A549 (cell line): ENCODE measurements around the gene FXYD7. TPM values are rescaled to one million over a fixed set of nuclear protein-coding genes. Genes with fewer than 3 reads are reported as not detected.
A peak's percentile ranks its signal among the peaks of the same experiment; 100 is the strongest.

Source experiments
- ATAC-seq, 2 experiments: fragments of 200-7000 bp in 1 of 2; fragments of >200 bp in 1 of 2; cut with Nextera tagmentation in 1 of 2; cut with Tn5 transposase in 1 of 2; 3 replicates each; pipeline versions ENCODE4 v1.8.0 to v1.9.1; 2018 to 2020; ENCODE audit warnings: mild to moderate bottlenecking in 1 of 2, moderate library complexity in 1 of 2
- CTCF ChIA-PET: fragments of 300-600 bp; sonication (Branson Sonifier 250); formaldehyde crosslinking; extraction: SDS; loops from one replicate; lab custom pipeline; 2021; ENCODE audit warnings: antibody characterized with exemption, inconsistent platforms; lab: Yijun Ruan, JAX
- POLR2A ChIA-PET: fragments of 350-600 bp; formaldehyde crosslinking; extraction: SDS; loops from one replicate; lab custom pipeline; 2021; ENCODE audit warnings: antibody characterized with exemption, inconsistent platforms; lab: Yijun Ruan, JAX
- DNase-seq, 2 experiments: peaks; one replicate each; pipeline versions ENCODE4 v3.0.0 to v3.0.0-alpha.2; 2011 to 2016; ENCODE audit warnings: low read depth in 1 of 2, low spot score in 1 of 2
- FAIRE-seq: peaks from 2 replicates; lab custom pipeline; 2011; peaks lifted over from hg19 to GRCh38; lab: Jason Lieb, UNC
- H3K27ac ChIP-seq, 2 experiments: fragments of >200 bp; sonication (Bioruptor Twin); formaldehyde crosslinking; 3 replicates each; pipeline ENCODE4 v1.5.1; 2016 to 2017
- H3K4me1 ChIP-seq: fragments of >200 bp; sonication (Bioruptor Twin); formaldehyde crosslinking; 3 replicates; pipeline ENCODE4 v1.6.1; 2016
- H3K4me2 ChIP-seq: fragments of >200 bp; sonication (Bioruptor Twin); formaldehyde crosslinking; 3 replicates; pipeline ENCODE4 v1.6.1; 2016
- H3K4me3 ChIP-seq: fragments of >200 bp; sonication (Bioruptor Twin); formaldehyde crosslinking; 3 replicates; pipeline ENCODE4 v1.5.1; 2016
- H3K9me3 ChIP-seq: fragments of >200 bp; sonication (Bioruptor Twin); formaldehyde crosslinking; 3 replicates; pipeline ENCODE4 v1.6.1; 2016
- CBX2 ChIP-seq: fragments of 200-600 bp; sonication (generic); IDR thresholded peaks from 2 replicates; pipeline ENCODE4 v1.6.1; 2016; ENCODE audit warnings: low read depth, mild to moderate bottlenecking, borderline replicate concordance
- CHD2 ChIP-seq: fragments of 150-350 bp; IDR thresholded peaks from 2 replicates; pipeline ENCODE4 v1.6.1; 2014; ENCODE audit warnings: low read length; ENCODE audit not compliant: partially characterized antibody
- EHMT2 ChIP-seq: fragments of 200-600 bp; sonication (generic); IDR thresholded peaks from 2 replicates; pipeline ENCODE4 v1.6.1; 2016; ENCODE audit warnings: antibody characterized with exemption, low read depth, mild to moderate bottlenecking, moderate library complexity
- EP300 ChIP-seq, 2 experiments: fragments of >200 bp; sonication (Bioruptor Twin); formaldehyde crosslinking; IDR thresholded peaks; 2 replicates in 1 of 2; 3 replicates in 1 of 2; pipeline ENCODE4 v1.6.1; 2016 to 2017
- ESRRA ChIP-seq: fragments of 150-350 bp; IDR thresholded peaks from 2 replicates; pipeline ENCODE4 v1.6.1; 2014; ENCODE audit warnings: mild to moderate bottlenecking, low read length, borderline replicate concordance
- GATA3 ChIP-seq: IDR thresholded peaks from 2 replicates; pipeline ENCODE4 v1.6.1; 2012; ENCODE audit warnings: borderline replicate concordance
- HDAC2 ChIP-seq: fragments of 200-600 bp; sonication (generic); IDR thresholded peaks from 2 replicates; pipeline ENCODE4 v1.6.1; 2016
- HEYL ChIP-seq: fragments of 250-450 bp; sonication (Bioruptor Pico); IDR thresholded peaks from 2 replicates; pipeline ENCODE4 v1.8.0; 2021; ENCODE audit warnings: mild to moderate bottlenecking, moderate library complexity
- HOXB13 ChIP-seq: fragments of 250-450 bp; sonication (Bioruptor Pico); IDR thresholded peaks from 2 replicates; pipeline ENCODE4 v1.5.0; 2020; ENCODE audit warnings: low read depth, mild to moderate bottlenecking, moderate library complexity
- HOXB5 ChIP-seq: fragments of 250-450 bp; sonication (Bioruptor Pico); IDR thresholded peaks from 2 replicates; pipeline ENCODE4 v1.5.0; 2020; ENCODE audit warnings: mild to moderate bottlenecking, moderate library complexity
- JUNB ChIP-seq: fragments of >200 bp; sonication (Bioruptor Twin); formaldehyde crosslinking; IDR thresholded peaks from 2 replicates; pipeline ENCODE4 v1.6.1; 2016
- NR3C1 ChIP-seq: fragments of >200 bp; sonication (Bioruptor Twin); formaldehyde crosslinking; IDR thresholded peaks from 3 replicates; pipeline ENCODE4 v1.6.1; 2017
- PHF8 ChIP-seq: fragments of 200-600 bp; sonication (generic); IDR thresholded peaks from 2 replicates; pipeline ENCODE4 v1.6.1; 2016; ENCODE audit warnings: low read depth, mild to moderate bottlenecking, antibody characterized with exemption, moderate library complexity, borderline replicate concordance
- POLR2A ChIP-seq: IDR thresholded peaks from 2 replicates; pipeline ENCODE4 v1.6.1; 2012; ENCODE audit warnings: mild to moderate bottlenecking, low read length
- RFX5 ChIP-seq: fragments of 450-650 bp; IDR thresholded peaks from 2 replicates; pipeline ENCODE4 v1.7.1; 2014; ENCODE audit warnings: antibody characterized with exemption, mild to moderate bottlenecking, moderate library complexity
- SMC3 ChIP-seq: fragments of >200 bp; sonication (Bioruptor Twin); formaldehyde crosslinking; IDR thresholded peaks from 3 replicates; pipeline ENCODE4 v1.6.1; 2018; ENCODE audit warnings: inconsistent platforms
- TP53 ChIP-seq: fragments of 250-450 bp; sonication (Bioruptor Pico); IDR thresholded peaks from 2 replicates; pipeline ENCODE4 v1.5.0; 2021; ENCODE audit warnings: mild to moderate bottlenecking, moderate library complexity
- WGBS: methylation state at CpG from one replicate; pipeline ENCODE4 v1.1.6; 2017; ENCODE audit errors: missing lambda C conversion rate; 5-methylcytosine and 5-hydroxymethylcytosine counted together
- polyA plus RNA-seq, 4 experiments: library from polyadenylated mRNA; depleted of rRNA in 3 of 4; stranded (reverse); fragments of >200 nt; fragmentation: RNase III in 1 of 4; extraction: RNeasy Plus Mini Kit Qiagen cat#74134 plus additional on column Dnase treatment in 1 of 4; gene quantifications; 2 replicates in 3 of 4; 3 replicates in 1 of 4; pipeline ENCODE4 v1.2.3, GENCODE V29; 2011 to 2017
- TF ChIP-seq, protein P1 (sequence below): IDR thresholded peaks from 2 replicates; pipeline ENCODE4 v1.6.1; 2012
- TF ChIP-seq, protein P2 (sequence below): fragments of 200-600 bp; sonication (generic); IDR thresholded peaks from 2 replicates; pipeline ENCODE4 v1.6.1; 2016; ENCODE audit warnings: antibody characterized with exemption, mild to moderate bottlenecking, moderate library complexity
- TF ChIP-seq, protein P3 (sequence below): fragments of >200 bp; sonication (Bioruptor Twin); formaldehyde crosslinking; IDR thresholded peaks from 3 replicates; pipeline ENCODE4 v1.6.1; 2016
- TF ChIP-seq, protein P4 (sequence below): fragments of >200 bp; sonication (Bioruptor Twin); formaldehyde crosslinking; IDR thresholded peaks from 3 replicates; pipeline ENCODE4 v1.5.1; 2016

Gene FXYD7
- polyA plus RNA-seq, 2 of the 4 experiments (the other 2 are of a cell fraction): not detected

DNA sequence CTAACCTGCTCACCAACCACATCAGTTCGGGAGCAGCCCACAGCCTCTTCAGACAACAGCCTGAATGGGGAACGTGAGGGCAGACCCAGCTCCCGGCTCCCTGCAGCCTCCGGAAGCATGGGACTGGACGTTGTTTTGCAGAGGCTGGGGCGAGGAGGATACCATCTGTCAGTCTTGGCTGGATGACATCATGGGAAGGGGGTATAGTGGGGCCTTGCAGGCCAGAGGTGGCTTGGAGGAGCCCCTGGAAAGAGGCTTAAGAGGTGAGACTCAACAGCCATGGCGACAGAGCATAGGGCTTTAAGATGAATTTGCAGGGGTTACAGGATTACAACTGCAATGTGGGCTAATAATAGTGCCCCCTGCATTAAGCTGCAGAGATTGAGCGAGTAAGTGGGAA is 25.9 kb upstream of the FXYD7 start:
- FAIRE-seq (peak; percentile 36), ATAC-seq (peak in 1 of 2 experiments; percentile 8; a peak in 1 of 6 replicates), DNase-seq (no peak)
- WGBS: 53% methylated on average over 8 of the region's 8 CpGs
- CTCF ChIA-PET: interaction anchor here (0.9 to 6.9 kb wide), 16 partner anchors 8 to 168 kb away, joined by 3 to 148 read pairs (median 12); partner anchors contain the start of genes FXYD1, FXYD7 and LGI4
- Histone ChIP-seq H3K4me1 (peaks cover 19% of the 10 kb centered on the region; the same call in 2 of the 3 replicates), H3K9me3 (no peaks in the 10 kb centered on the region), H3K27ac (no peak overlapping the region), H3K4me3 (no peak overlapping the region)
- TF ChIP-seq PHF8 (no peak), HDAC2 (no peak), POLR2A (no peak), RFX5 (no peak), CBX2 (no peak), NR3C1 (no peak), HOXB13 (CRISPR knock-in tag) (no peak), SMC3 (no peak)
- TF ChIP-seq, protein P1, sequence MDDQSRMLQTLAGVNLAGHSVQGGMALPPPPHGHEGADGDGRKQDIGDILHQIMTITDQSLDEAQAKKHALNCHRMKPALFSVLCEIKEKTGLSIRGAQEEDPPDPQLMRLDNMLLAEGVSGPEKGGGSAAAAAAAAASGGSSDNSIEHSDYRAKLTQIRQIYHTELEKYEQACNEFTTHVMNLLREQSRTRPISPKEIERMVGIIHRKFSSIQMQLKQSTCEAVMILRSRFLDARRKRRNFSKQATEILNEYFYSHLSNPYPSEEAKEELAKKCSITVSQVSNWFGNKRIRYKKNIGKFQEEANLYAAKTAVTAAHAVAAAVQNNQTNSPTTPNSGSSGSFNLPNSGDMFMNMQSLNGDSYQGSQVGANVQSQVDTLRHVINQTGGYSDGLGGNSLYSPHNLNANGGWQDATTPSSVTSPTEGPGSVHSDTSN: no peak
- TF ChIP-seq, protein P2, sequence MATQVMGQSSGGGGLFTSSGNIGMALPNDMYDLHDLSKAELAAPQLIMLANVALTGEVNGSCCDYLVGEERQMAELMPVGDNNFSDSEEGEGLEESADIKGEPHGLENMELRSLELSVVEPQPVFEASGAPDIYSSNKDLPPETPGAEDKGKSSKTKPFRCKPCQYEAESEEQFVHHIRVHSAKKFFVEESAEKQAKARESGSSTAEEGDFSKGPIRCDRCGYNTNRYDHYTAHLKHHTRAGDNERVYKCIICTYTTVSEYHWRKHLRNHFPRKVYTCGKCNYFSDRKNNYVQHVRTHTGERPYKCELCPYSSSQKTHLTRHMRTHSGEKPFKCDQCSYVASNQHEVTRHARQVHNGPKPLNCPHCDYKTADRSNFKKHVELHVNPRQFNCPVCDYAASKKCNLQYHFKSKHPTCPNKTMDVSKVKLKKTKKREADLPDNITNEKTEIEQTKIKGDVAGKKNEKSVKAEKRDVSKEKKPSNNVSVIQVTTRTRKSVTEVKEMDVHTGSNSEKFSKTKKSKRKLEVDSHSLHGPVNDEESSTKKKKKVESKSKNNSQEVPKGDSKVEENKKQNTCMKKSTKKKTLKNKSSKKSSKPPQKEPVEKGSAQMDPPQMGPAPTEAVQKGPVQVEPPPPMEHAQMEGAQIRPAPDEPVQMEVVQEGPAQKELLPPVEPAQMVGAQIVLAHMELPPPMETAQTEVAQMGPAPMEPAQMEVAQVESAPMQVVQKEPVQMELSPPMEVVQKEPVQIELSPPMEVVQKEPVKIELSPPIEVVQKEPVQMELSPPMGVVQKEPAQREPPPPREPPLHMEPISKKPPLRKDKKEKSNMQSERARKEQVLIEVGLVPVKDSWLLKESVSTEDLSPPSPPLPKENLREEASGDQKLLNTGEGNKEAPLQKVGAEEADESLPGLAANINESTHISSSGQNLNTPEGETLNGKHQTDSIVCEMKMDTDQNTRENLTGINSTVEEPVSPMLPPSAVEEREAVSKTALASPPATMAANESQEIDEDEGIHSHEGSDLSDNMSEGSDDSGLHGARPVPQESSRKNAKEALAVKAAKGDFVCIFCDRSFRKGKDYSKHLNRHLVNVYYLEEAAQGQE: no peak
- TF ChIP-seq, protein P3, sequence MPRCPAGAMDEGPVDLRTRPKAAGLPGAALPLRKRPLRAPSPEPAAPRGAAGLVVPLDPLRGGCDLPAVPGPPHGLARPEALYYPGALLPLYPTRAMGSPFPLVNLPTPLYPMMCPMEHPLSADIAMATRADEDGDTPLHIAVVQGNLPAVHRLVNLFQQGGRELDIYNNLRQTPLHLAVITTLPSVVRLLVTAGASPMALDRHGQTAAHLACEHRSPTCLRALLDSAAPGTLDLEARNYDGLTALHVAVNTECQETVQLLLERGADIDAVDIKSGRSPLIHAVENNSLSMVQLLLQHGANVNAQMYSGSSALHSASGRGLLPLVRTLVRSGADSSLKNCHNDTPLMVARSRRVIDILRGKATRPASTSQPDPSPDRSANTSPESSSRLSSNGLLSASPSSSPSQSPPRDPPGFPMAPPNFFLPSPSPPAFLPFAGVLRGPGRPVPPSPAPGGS: no peak
- TF ChIP-seq, protein P4, sequence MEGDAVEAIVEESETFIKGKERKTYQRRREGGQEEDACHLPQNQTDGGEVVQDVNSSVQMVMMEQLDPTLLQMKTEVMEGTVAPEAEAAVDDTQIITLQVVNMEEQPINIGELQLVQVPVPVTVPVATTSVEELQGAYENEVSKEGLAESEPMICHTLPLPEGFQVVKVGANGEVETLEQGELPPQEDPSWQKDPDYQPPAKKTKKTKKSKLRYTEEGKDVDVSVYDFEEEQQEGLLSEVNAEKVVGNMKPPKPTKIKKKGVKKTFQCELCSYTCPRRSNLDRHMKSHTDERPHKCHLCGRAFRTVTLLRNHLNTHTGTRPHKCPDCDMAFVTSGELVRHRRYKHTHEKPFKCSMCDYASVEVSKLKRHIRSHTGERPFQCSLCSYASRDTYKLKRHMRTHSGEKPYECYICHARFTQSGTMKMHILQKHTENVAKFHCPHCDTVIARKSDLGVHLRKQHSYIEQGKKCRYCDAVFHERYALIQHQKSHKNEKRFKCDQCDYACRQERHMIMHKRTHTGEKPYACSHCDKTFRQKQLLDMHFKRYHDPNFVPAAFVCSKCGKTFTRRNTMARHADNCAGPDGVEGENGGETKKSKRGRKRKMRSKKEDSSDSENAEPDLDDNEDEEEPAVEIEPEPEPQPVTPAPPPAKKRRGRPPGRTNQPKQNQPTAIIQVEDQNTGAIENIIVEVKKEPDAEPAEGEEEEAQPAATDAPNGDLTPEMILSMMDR: no peak
- TF ChIP-seq, all 56 proteins: peak for 0
- H3K4me2 ChIP-seq: no peak overlapping the region
- POLR2A ChIA-PET: interaction anchor here (0.6 kb wide), 1 partner anchor 158 kb away, joined by 5 read pairs; no protein-coding TSS in a partner anchor

DNA sequence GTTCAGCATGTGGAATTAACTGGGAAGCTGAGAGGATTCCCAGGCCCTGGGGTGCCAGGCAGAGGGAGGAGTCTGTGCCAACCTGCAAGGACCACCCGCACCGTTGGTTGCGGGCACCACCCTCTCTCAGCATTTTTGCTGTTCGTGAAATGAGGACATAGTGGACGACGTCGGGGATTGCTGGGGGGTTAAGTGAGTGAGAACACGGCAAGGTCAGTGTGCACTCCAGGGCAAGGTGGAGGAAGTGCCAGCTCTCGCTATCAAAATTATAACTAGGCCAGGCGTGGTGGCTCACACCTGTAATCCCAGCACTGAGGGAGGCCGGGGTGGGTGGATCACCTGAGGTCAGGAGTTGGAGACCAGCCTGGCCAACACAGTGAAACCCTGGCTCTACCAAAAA is 25.3 kb upstream of the FXYD7 start:
- WGBS: 78% methylated on average over 11 of the region's 11 CpGs
- ChIA-PET POLR2A (no interaction called here), CTCF (interaction anchor here (0.6 to 6.9 kb wide), 14 partner anchors 8 to 1702 kb away, joined by 3 to 148 read pairs (median 8); partner anchors contain the start of genes FXYD1, FXYD7 and LGI4)
- Histone ChIP-seq H3K4me3 (no peak overlapping the region), H3K4me2 (no peak overlapping the region), H3K4me1 (peaks cover 19% of the 10 kb centered on the region; the same call in 2 of the 3 replicates), H3K9me3 (no peaks in the 10 kb centered on the region), H3K27ac (no peak overlapping the region)
- TF ChIP-seq EHMT2 (no peak), HOXB5 (CRISPR knock-in tag) (no peak), JUNB (no peak), ESRRA (no peak), EP300 (IDR thresholded peaks at IDR 0.05) (no peak), TP53 (CRISPR knock-in tag) (no peak), CHD2 (no peak), CBX2 (no peak), HEYL (CRISPR knock-in tag) (no peak), GATA3 (no peak)
- TF ChIP-seq, protein P1: no peak
- FAIRE-seq (no peak), ATAC-seq (no peak), DNase-seq (no peak)
